Caco-2 (cell line): ENCODE measurements around the gene GPR78. TPM values are rescaled to one million over a fixed set of nuclear protein-coding genes. Genes with fewer than 3 reads are reported as not detected.

Experiments
- BruUV-seq: library from RNA; stranded (reverse); fragments of 400-500 nt; replicated peaks from 2 replicates; lab custom pipeline; 2021; lab: Mats Ljungman, UMichigan
- CTCF ChIA-PET: fragments of 300-600 bp; sonication (Branson Sonifier 250); formaldehyde crosslinking; loops from one replicate; lab custom pipeline; 2022; ENCODE audit warnings: antibody characterized with exemption; lab: Charles Lee
- POLR2A ChIA-PET: fragments of 300-600 bp; sonication (Branson Sonifier 250); formaldehyde crosslinking; loops from one replicate; lab custom pipeline; 2022; ENCODE audit warnings: antibody characterized with exemption; lab: Charles Lee
- DNase-seq, 2 experiments: peaks; one replicate each; pipeline versions ENCODE4 v3.0.0 to v3.0.0-alpha.2; 2020 to 2022
- H3K27me3 ChIP-seq: replicated peaks from 2 replicates; pipeline ENCODE4 v1.6.0; 2011; ENCODE audit warnings: low read length; ENCODE audit not compliant: control insufficient read depth, insufficient read depth
- H3K36me3 ChIP-seq: 2 replicates; pipeline ENCODE4 v1.5.1; 2011; ENCODE audit warnings: low read length; ENCODE audit not compliant: control insufficient read depth, insufficient read depth
- H3K4me1 ChIP-seq: fragments of 250-450 bp; sonication (Bioruptor Pico); 2 replicates; pipeline ENCODE4 v1.5.1; 2020; ENCODE audit warnings: mild to moderate bottlenecking
- H3K4me3 ChIP-seq: 2 replicates; pipeline ENCODE4 v1.5.1; 2011; ENCODE audit warnings: low read depth, mild to moderate bottlenecking, control low read depth, low read length
- H3K9me3 ChIP-seq: fragments of 250-450 bp; sonication (Bioruptor Pico); 2 replicates; pipeline ENCODE4 v1.5.1; 2020; ENCODE audit warnings: mild to moderate bottlenecking, moderate library complexity
- H3K27ac Mint-ChIP-seq: one replicate; pipeline ENCODE4 v1.8.0; 2022; ENCODE audit warnings: mixed read lengths; ENCODE audit not compliant: unreplicated experiment
- H3K27me3 Mint-ChIP-seq: one replicate; pipeline ENCODE4 v1.8.0; 2022; ENCODE audit warnings: mixed read lengths; ENCODE audit not compliant: insufficient read depth, unreplicated experiment
- H3K36me3 Mint-ChIP-seq: one replicate; pipeline ENCODE4 v1.8.0; 2022; ENCODE audit warnings: mild to moderate bottlenecking, mixed read lengths; ENCODE audit not compliant: insufficient read depth, unreplicated experiment
- H3K4me1 Mint-ChIP-seq: one replicate; pipeline ENCODE4 v1.8.0; 2022; ENCODE audit warnings: low read depth, mixed read lengths; ENCODE audit not compliant: unreplicated experiment
- H3K4me3 Mint-ChIP-seq: one replicate; pipeline ENCODE4 v1.8.0; 2022; ENCODE audit warnings: mild to moderate bottlenecking, moderate library complexity, mixed read lengths; ENCODE audit not compliant: unreplicated experiment
- H3K9me3 Mint-ChIP-seq: one replicate; pipeline ENCODE4 v1.8.0; 2022; ENCODE audit warnings: mixed read lengths; ENCODE audit not compliant: unreplicated experiment
- CTCF ChIP-seq, 2 experiments: fragments of 200-600 bp in 1 of 2; IDR thresholded peaks; 1 replicate in 1 of 2; 2 replicates in 1 of 2; pipeline versions ENCODE4 v1.5.1 to v1.8.0; 2011 to 2022; ENCODE audit warnings: antibody characterized with exemption in 1 of 2, control low read depth in 1 of 2, inconsistent platforms in 1 of 2, low read depth in 1 of 2, low read length in 1 of 2, mild to moderate bottlenecking in 1 of 2, moderate library complexity in 1 of 2; ENCODE audit not compliant: insufficient read depth in 1 of 2, severe bottlenecking in 1 of 2, unreplicated experiment in 1 of 2
- intact Hi-C: fragments of 100-400 bp; cut with micrococcal nuclease; formaldehyde crosslinking; loops from one replicate; pipeline ENCODE4 v1.10.0; 2022; ENCODE audit not compliant: unreplicated experiment
- total RNA-seq: library from RNA; stranded (reverse); gene quantifications from 2 replicates; pipeline ENCODE4 v1.2.3, GENCODE V29; 2022

GPR78 gene
- total RNA-seq, 1 experiment from 2014 or later, result 0.68 TPM

GRCh38 chr4:8593264-8594096 lies 13.3 kb downstream of the GPR78 start:
- H3K27me3 Mint-ChIP-seq, result peaks cover 2% of the 10 kb centered on the region
- Histone ChIP-seq H3K36me3 (no peaks in the 10 kb centered on the region), H3K27me3 (no peaks in the 10 kb centered on the region; the same call in 1 of the 2 replicates), H3K9me3 (no peaks in the 10 kb centered on the region), H3K4me3 (peak overlapping the region; percentile 34), H3K4me1 (peaks cover 17% of the 10 kb centered on the region)
- intact Hi-C loops, result loop anchor here (1.0 to 5.0 kb wide), 2 partner anchors 36 to 125 kb away; no protein-coding TSS in a partner anchor
- no peaks in the 10 kb centered on the region for H3K9me3 Mint-ChIP-seq
- POLR2A ChIA-PET, result no interaction called here
- no peak for TF ChIP-seq CTCF (IDR thresholded peaks at IDR 0.05; ENCODE audit: insufficient read depth in 1 of 2, low read depth in 1 of 2, low read length in 1 of 2, severe bottlenecking in 1 of 2, unreplicated experiment in 1 of 2)
- DNase-seq, result no peak
- no peaks in the 10 kb centered on the region for H3K36me3 Mint-ChIP-seq
- H3K4me1 Mint-ChIP-seq, result peaks cover 6% of the 10 kb centered on the region
- CTCF ChIA-PET, result no interaction called here
- peak overlapping the region; percentile 60 for H3K4me3 Mint-ChIP-seq
- BruUV-seq, result TSS peak; percentile 51
- no peak overlapping the region for H3K27ac Mint-ChIP-seq

GRCh38 chr4:8594097-8595038 lies 14.2 kb downstream of the GPR78 start:
- DNase-seq, result peak; percentile 73 to 81
- CTCF ChIA-PET, result interaction anchor here (0.6 kb wide), 1 partner anchor 104 kb away, joined by 3 read pairs; no protein-coding TSS in a partner anchor
- Mint-ChIP-seq H3K9me3 (no peaks in the 10 kb centered on the region), H3K4me3 (peak overlapping the region; percentile 60), H3K4me1 (peaks cover 6% of the 10 kb centered on the region), H3K36me3 (no peaks in the 10 kb centered on the region), H3K27me3 (peaks cover 2% of the 10 kb centered on the region), H3K27ac (peak overlapping the region; percentile 51)
- peak; percentile 68 to 78 for TF ChIP-seq CTCF (IDR thresholded peaks at IDR 0.05; ENCODE audit: insufficient read depth in 1 of 2, low read depth in 1 of 2, low read length in 1 of 2, severe bottlenecking in 1 of 2, unreplicated experiment in 1 of 2)
- Histone ChIP-seq H3K27me3 (no peaks in the 10 kb centered on the region; the same call in 1 of the 2 replicates), H3K4me3 (no peak overlapping the region), H3K9me3 (no peaks in the 10 kb centered on the region), H3K4me1 (peaks cover 17% of the 10 kb centered on the region), H3K36me3 (no peaks in the 10 kb centered on the region)
- no TSS peak for BruUV-seq
- POLR2A ChIA-PET, result no interaction called here
- intact Hi-C loops, result loop anchor here (1.0 to 5.0 kb wide), 2 partner anchors 37 to 126 kb away; no protein-coding TSS in a partner anchor
